HG03457 (cell line): ENCODE results near the gene ORC4.
"Not testable (repeated sequence)": the region's sequence is repeated elsewhere in the genome, so short reads cannot be mapped to it uniquely, and the experiment has no call there.

Experiments used
- ATAC-seq: cut with Tn5 transposase; IDR thresholded peaks from one replicate; pipeline ENCODE4 v1.9.1; 2021; ENCODE audit warnings: moderate number of reproducible peaks; ENCODE audit not compliant: unreplicated experiment

The ORC4 gene

DNA sequence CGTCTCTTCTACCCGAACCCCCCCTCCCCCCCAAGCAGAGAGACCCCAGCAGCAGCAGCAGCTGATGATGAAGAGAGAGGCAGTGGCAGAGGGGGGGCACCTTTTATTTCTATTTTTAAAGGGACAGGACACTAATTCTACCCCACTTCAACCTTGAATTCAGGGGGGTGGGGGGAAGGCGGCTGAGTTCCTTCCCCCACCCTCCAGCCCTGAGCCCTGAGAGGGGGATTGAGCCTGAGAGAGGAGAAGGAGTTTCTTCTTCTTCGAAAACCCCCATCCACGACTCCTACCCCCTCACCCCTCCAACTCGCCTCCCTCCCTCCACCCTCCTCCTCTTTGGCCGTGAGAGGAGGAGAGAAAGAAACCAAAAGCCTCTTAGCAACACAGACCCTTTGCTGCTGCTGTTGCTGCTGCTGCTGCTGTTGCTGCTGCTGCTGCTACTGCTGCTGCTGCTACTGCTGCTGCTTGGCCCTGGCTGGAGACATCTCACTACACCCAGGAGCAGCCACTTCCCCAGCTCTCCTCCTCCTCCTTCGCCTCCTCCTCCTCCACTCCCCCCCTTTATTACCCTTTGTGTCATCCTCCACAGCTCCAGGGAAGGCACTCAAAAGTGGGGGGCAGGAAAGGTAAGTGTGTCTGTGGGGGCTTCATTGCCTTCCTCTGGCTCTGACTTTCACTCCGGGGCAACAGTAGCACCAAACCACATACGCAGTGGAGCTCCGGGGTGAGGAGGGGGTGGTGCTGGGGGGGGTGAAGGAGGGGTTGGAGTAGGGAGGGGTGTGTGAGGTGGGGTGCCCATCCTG lies 723 bp upstream of the ORC4 start, which contains the start of gene MBD5:
Gene MBD5, plus strand, starts transcription at position 33 of the 803 bp plus-strand sequence.
- ATAC-seq = peak; percentile 26

DNA sequence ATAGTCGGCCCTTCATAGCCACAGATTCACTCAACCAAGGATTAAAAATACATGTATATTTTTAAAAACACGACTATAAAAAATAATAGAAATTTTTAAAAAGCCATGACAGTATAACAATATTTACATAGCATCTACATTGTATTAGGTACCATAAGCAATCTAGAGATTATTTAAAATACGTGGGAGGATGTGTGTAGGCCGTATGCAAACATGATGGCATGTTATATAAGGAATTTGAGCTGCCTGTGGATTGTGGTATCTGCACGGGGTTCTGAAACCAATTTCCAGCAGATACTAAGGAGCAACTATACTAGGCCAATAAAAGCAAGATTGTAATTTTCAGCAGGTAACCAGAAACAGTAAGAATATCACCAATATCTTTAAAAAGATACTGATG lies 5.9 kb downstream of the ORC4 start:
- no peak for ATAC-seq

DNA sequence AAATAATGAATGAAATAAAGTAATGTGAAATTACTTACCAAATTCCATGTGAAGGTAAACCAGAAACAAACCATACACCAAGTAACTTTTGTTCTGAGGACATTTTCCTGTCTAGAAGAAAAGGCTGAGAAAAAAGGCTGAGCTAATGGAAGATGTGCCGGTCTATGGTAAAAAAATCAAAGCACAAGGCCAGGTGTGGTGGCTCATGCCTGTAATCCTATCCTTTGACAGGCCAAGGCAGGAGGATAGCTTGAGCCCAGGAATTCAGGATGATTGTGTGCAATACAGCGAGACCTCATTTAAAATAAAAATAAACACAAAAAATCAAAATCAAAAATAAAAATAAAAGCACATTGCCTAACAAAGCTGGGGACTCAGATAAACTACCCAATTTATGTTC lies 6.7 kb downstream of the ORC4 start:
- no peak for ATAC-seq

DNA sequence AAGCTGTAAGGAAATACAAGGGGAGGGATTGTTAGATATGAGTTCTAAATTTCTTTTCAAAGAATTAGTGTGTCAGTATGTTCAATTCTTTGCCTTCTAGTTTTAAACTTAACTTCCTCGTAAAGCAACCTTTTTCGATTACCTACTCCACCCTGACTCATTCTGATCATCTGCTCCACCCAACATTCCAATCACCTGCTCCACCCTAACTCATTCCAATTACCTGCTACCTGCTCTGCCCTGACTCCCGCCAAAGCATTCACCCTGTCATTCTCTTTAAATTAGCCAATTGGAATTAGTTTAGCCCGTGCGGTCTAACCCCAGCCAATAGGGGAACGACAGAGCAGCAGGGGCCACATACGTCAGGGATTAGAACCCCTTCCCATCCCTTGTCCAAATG lies 12.1 kb downstream of the ORC4 start:
- ATAC-seq = not testable (repeated sequence)

DNA sequence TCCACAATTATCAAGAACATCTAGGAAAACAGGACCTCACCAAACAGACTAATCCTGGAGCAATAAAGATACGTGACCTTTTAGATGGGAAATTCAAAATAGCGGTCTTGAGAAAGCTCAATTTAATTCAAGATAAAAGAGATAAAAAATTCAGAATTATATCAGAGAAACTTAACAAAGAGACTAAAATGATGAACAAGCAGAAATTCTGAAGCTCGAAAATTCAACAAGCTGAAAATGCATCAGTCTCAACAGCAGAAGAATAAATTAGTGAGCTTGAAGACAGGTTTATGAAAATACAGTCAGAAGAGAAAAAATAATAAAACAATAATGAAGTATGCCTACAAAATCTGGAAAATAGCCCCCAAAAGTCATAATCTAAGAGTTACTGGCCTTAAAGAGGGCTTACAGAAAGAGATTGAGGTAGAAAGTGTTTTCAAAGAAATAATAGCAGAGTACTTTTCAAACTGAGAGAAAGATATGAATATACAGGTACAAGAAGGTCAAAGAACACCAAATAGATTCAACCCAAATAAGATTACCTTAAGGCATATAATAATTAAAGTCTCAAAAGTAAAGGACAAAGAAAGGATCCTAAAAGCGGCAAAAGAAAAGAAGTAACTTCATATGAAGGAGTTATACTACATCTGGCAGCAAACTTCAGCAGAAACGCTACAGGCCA lies 13.2 kb downstream of the ORC4 start:
- no peak for ATAC-seq

DNA sequence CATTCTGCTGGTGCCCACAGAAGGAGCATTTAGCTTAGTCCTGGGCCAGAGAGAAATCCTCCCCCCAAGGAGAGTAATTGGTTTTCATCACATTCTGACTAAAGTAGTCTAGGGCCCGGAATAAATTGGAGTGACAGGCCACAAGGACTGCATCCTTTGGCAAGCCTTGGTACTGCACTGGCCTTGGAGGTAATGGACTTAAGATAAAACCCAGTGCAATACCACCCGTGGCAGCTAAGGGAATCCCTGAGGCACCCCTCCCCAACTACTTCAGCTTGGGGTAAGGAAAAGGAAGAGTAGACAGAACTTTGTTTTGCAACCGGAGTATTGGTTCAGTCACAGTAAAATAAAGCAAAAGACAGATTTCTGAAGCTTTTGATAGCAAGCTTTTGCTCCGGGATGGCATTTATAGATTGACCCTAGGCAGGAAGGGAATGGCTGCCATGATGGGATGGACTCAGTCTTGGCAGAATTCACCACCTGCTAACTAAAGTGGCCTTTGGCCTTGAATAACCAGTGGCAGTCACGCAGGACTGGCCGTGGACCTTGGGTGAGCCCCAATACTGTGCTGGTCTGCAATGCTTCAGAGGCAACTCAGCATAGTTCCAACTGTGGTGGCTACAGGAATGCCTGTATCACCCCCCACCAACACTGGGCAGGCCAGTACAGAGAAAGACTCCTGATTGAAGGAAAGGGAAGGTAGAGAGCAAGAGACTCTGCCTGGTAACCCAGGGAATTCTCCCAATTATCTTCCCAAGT lies 14.1 kb downstream of the ORC4 start:
- ATAC-seq = no peak

DNA sequence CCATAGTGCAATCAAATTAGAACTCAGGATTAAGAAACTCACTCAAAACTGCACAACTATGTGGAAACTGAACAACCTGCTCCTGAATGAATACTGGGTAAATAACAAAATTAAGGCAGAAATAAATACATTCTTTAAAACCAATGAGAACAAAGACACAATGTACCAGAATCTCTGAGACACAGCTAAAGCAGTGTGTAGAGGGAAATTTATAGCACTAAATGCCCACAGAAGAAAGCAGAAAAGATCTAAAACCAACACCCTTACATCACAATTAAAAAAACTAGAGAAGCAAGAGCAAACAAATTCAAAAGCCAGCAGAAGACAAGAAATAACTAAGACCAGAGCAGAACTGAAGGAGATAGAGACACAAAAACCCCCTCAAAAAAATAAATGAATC lies 18.1 kb downstream of the ORC4 start:
- not testable (repeated sequence) for ATAC-seq

DNA sequence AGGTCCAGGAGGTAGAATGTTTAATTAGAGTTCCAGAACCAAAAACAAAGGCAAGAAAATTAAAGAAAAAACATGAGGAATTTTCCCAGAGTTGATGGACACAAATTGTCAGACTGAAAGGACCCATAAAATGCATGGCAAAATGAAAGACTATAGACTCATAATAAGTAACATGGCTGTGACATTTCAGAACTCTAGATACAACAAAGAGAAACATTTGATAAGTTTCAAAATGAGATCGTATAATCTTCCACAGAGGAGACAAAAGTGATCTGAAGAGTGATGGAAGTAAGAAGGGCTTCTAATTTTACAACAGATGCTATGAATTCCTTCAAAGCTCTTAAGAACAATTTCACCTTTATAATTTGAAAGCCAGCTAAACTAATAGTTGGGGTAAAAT lies 20.4 kb downstream of the ORC4 start:
- no peak for ATAC-seq

DNA sequence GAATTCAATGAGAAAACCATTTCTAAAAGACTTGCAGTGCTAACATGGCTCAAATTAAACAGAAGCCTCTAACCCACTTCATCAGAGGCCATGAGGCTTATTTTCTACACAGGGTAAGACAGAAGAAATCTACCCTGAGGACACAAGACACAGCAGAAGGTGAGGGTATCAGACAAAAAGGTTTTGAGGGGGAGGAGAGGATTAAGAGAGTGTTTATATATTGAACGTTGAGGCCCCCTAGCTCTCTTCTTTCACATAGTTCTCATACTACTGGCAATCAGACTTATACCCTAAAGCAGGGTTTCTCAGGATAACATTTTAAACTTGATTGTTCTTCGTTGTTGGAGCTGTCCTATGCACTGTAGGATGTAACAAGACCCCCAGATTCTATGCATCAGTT lies 21.4 kb downstream of the ORC4 start:
- ATAC-seq = no peak

DNA sequence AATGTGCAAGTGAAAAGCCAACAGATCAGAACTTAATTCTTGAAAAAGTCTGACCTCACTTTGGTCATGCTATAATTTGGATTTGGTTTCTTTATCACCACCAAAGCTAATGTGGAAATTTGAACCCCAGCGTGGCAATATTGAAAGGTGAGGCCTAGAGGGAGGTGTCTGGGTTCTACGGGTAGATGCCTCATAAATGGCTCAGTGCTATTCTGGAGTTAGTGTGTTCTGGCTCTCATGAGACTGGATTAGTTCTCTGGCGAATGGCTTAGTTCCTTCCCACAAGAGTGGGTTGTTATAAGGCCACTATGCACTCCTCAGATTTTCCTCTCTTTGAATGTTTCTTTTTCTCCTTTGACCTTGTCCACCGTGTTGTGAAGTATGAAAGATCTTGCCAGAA lies 22.3 kb downstream of the ORC4 start:
- ATAC-seq = no peak

DNA sequence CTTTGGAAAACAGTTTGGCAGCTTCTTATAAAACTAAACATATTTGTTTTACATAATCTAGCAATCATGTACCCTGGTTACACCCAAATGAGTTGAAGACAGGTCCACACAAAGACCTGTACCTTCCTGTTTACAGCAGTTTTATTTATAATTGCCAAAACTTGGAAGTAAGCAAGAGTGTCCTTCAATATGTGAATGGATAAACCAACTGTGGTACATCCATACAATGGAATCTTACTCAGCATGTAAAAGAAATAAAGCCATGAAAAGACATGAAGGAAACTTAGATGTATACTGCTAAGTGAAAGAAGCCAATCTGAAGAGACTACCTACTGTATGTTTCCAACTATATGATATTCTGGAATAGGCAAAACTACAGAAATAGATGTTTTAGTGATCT lies 23.7 kb downstream of the ORC4 start:
- no peak for ATAC-seq

DNA sequence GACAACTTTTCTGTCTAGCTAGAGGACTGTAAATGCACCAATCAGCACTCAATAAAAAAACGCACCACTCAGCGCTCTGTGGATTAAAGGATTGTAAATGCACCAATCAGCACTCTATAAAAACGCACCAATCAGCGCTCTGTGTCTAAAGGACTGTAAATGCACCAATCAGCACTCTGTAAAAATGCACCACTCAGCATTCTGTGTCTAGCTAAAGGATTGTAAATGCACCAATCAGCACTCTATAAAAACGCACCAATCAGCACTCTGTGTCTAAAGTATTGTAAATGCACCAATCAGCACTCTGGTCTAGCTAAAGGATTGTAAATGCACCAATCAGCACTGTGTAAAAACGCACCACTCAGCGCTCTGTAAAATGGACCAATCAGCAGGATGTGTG lies 25.6 kb downstream of the ORC4 start:
- not testable (repeated sequence) for ATAC-seq

DNA sequence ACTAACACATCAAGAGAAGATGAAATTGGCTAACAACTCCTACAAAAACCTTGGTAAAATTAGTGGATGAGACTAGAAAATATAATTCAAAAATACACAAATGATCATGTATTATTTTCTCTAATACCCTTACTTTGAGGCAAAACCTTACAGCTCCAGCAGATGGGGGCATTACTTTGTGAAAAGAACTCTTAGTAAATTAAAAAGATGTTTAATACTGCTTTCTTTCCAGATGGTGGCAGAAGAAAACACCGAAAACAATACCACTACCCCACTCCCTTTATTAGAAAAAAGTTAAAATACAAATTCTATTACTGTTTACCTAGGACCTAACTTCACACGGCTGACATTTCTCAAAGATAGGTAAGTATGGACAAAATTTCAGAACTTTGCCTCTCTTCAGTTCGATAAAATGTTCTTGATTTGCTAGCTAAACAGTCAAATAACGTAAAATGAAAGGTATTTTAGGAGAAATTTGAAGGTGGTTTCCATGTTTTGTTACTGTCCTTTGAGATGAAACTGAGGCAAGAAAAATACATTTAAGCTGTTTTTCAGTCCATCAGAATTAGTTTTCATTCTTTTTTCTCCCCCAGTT lies 30.6 kb downstream of the ORC4 start:
- no peak for ATAC-seq

DNA sequence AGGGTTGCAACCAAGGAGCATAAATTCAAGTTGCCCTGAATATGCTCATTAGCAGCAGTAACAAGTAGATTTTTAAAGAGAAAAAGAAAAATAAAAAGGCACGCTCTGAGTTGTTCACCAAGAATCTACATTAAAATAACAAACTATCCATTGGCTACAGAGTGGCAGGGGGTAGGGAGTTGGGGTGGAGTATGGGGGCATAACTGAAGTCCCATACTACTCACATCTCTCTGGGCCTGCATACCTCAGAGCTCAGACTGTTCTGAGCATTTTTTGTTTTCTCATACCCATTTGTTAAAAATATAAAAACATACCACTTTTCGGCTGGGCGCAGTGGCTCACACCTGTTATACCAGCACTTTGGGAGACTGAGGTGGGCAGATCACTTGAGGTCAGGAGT lies 31.4 kb downstream of the ORC4 start:
- ATAC-seq = no peak

DNA sequence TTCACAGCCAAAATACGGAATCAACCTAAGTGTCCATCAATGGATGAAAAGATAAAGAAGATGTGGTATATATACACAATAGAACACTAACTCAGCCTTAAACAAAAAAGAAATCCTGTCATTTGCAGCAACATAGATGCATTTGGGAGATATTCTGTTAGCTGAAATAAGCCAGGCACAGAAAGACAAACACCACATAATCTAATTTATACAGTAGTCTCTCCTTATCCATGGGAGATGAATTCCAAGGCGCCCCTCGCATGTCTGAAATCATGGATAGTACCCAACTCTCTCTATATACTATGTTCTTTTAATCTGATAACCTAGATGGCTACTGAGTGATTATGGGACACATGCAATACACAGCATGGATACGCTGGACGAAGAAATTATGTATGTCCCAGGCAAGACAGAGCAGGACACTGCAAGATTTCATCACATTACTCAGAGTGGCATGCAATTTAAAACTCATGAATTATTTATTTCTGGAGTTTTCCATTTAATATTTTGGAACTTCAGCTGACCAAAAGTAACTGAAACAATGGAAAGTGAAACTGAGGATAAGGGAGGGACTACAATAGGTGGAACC lies 39.5 kb downstream of the ORC4 start:
- no peak for ATAC-seq

DNA sequence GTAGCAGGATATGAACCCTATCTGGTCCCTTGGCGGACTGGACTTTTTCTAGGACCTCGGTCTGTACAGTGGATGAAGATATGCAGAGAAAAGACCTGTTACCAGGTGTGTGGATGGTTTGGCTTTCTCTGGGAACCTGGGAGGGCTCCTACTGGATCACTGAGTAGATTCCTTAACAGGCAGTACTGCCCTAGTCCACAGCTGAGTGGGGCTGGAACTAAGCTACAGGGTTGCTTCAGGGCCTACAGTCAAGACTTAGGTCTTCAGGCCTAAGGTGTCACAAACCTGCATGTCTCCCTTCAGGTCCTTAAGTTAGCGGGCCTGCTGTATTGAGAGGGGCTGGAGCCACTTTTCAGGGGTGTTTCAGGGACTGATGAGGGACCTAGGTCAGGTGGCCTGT lies 42.9 kb downstream of the ORC4 start:
- no peak for ATAC-seq

DNA sequence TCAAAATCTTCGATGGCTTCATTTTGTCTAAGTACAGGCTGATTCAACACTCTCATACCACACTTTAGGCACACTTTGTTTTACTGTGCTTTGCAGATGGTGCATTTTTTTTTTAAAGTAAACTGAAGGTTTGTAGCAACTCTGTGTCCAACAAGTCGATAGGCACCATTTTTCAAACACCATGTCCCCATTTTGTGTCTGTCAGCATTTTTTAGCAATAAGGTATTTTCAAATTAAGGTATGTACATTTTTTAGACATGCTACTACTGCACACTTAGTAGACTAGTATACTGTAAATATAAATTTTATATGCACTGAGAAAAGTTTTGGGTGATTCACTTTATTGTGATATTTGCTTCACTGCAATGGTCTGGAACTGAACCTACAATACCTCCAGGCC lies 44.4 kb downstream of the ORC4 start:
- no peak for ATAC-seq

DNA sequence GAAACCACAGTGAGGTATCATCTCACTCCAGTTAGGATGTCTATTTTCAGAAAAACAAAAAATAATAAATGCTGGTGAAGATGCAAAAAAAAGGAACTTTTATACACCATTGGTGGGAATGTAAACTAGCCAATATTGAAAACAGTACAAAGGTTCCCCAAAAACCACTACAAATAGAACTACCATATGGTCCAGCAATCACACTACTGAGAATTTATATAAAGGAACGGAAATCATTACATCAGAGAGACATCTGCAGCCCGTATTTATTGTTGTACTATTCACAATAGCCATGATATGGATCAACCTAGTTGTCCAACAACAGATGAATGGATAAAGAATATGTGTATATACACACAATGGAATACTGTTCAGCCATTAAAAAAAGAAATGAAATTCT lies 52.0 kb downstream of the ORC4 start:
- ATAC-seq = no peak

DNA sequence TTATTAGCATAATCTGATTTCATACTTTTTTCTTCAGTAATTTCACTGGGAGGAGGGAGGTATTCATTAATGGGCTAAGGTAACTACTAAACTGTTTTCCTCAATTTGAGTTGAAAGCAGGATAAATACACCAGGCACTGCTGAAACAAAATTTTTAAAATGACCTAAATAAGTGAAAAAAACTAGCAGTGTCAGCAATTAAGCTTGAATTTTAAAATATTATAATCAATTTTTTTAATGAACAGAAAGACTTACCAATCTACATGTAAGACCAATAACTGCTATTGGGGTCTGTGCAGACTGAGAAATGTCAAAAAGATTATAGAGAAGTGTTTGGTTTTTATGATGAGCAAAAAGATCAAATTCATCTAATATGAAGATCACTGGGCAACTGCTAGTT lies 68.4 kb downstream of the ORC4 start:
- ATAC-seq = no peak

DNA sequence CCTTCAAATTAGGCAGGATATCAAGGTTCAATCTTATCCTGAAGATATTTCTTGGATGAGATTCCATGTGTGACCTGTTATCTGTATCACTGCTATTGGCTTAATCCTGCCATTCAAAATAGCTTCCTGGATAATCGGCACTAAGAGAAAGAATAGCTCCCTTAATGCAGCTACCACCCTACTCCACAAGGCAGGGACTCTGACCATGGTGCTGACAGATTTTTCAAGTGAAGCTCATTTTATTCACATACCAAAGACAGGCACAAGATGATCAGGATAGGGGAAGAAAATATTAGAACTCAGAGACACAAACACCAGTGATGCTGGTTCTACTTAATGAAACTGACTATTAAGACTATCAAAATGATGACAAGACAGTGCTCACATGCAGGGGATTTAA lies 74.9 kb downstream of the ORC4 start:
- no peak for ATAC-seq

DNA sequence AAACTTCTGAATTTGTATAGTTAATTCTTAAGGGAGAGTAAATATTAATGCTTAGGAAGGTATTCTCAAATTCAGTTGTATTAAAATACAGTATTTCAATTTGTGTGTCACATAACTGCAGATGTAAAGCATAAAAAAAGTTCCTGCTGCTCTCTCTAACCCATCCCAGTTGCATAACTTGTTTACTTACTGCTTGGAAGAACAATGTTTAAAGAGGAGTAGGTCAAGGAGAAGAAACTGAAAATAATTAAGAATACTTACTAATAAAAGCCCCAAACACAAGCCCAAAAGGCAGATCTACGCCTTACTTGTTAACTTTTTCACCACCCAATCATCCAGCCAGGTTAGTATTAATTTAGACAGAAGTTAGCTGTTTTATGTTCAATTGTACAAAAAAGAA lies 81.2 kb downstream of the ORC4 start:
- ATAC-seq = no peak
